Fibroblast of peridontal ligament (primary cell): ENCODE measurements around the gene SOCS3.

Experiments used
- DNase-seq: peaks from one replicate; pipeline ENCODE4 v3.0.0-alpha.2; 2010; ENCODE audit errors: extremely low read depth

Gene SOCS3

DNA sequence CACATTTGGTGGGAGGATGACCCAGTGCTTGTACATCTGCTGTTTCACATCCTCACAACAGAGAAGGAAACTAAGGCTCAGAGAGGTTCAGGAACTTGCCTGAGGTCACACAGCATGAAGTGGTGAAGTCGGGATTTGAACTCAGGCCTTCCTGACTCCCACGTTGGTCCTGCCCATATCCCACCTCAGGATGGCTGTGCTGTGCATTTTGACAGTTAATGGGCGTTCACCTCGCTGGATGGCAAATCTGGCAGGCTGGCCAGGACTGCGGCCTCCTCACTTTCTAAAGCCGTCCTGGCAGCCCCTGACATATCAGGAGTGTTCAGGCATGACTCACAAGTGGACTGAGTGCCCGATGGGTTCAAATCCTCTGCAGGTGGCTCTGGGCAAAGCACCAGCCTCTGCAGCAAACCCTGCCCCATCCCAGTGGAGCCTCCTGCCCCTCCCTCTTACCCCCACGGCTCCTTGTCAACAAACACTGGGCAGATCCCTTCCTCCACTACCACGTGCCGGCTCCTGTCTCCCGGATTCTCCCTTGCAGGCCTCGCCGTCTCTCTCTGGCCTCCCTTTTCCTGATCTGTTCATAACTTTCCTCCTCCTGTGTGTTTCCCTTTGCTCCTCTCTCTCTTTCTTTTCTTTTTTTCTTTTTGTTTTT is 29.2 kb downstream of the SOCS3 start:
- DNase-seq = no peak

DNA sequence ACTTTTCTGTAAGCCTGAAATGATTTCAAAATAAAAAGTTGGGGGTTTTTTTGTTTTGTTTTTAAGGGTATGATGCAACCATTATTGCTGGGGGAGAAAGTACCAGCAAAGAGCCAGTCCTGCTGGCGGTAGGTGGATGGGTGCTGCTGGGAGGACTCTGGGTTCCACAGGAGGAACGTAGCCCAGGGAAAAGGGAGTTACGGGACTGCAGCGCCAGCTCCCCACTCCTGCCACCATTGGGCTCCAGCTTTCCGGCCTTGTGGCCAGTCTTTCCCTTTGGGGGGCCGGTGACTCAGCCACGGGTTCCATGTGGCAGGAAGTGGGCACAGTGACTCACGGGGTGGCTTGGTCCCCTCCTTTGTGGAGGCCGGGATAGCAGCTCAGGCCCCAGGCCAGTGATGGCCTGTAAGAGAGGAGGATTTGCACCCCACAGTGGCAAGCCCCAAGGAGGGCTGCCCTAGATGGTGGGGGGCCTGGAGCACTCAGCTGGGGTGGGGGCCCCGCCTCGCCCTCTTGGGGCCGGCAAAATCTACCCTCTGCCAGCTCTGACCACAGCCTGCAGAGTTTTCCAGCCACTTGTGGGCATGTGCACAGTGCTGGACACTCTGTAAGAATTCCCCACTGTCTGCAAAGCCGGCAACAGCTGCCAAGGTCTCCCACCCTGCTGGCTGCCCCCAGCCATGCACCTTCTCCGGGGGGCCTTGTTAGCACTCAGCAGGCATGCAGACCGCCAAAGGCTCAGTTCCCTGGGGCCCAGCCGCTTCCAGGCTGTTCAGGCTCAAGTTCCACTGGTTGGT is 30.4 kb downstream of the SOCS3 start:
- DNase-seq = peak; percentile 71

DNA sequence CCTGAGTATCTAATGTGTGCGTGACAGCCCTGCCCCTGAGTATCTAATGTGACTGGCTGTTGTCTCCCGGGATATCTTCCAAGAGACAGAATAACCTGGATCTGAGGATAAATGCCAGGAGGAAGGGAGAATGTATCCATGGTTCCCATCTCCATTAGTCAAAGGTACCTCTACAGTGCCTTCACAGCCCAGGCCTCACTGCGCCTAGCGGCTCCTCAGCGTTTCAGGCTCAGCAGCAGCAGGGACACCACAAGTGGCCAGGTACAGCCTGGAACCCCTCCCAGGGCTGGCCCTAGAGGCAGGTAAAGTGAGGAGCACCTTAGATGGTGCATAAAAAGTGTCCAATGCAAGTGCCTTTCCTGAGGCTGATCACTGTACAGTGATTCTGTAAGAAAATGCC is 32.0 kb downstream of the SOCS3 start:
- no peak for DNase-seq

DNA sequence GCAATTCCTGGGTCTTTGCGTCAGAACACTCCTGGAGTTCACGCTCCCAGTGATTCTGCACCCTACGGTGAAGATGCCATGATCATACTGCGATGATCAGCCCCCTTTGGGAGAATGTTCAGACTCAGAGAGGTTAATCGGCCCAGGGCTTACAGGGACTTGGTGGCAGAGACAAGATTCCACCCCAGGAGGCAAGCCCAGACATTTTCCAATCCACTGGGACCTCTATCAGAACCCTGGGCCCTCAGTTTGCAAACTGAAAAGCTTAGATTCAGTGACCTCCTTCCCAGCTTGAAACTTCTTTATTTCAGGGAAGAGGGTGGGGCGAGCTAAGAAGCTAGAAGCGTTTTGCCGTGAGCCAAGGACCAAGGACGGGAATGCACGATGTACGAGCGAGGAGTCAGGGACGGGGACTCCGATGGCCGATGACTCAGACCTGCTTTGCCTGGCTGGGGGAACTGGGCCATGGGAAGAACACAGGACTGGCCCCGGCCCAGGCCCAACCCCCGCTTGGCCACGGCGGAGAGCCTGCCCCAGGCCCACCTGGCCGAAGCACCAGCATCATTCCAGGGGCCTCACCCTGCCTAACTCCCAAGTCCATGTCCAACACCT is 34.7 kb downstream of the SOCS3 start:
- no peak for DNase-seq

DNA sequence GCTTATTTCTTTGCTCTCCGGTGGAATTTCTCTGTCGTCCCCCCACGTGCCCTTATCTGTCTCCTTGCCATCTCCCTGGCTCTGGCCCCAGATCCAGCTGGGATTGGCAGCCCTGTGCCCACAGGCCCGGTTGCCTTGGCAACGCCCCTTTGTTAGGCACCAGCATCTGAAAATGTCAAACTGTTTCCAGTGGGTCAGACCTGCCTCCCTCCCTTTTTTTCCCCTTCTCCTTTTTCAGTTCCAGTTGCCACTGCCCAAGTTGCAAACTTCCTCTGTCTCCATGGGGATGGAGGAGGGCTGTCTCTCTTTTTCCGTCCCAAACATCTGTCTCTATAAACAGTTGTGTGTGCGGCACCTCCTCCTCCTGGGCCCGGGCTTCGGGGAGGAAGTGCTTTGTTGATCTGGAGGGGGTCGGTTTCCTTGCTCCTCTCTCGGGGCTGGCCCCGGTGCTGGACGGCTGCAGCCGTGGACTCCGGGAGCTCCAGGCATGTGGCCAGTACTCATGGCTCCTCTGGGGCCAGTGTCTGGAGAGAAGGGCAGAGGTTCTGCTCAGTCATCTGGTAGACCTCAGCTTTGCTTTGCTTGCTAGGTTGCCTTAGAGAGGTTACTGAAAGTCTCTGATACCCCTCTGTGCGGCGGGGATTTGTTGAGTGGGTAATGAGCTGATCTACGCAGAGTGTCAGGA is 35.3 kb downstream of the SOCS3 start:
- peak; percentile 95 for DNase-seq

DNA sequence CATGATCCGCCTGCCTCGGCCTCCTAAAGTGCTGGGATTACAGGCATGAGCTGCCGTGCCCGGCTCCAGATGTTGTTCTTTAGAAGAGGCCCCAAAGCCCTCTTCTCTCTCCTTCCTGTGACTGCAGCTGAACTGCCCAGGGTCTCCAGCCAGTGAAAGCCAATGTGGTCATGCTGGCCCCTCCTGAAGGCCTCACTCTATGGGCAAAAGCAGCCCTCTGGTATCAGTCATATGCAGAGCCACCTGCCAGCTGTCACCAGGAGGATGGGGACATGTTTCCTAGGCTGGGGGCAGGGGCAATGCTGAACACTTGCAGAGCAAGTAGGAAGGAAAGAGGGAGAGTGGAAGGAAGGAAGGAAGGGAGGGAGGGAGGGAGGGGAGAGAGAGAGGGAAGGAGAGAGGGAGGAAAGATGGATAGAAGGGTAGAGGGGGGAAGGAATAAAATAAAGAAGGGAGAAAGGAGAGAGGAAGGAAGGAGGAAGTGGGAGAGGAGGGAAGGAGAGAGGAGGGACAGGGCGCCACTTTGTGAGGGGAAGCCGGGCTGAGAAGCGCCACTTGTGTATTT is 36.0 kb downstream of the SOCS3 start:
- no peak for DNase-seq

DNA sequence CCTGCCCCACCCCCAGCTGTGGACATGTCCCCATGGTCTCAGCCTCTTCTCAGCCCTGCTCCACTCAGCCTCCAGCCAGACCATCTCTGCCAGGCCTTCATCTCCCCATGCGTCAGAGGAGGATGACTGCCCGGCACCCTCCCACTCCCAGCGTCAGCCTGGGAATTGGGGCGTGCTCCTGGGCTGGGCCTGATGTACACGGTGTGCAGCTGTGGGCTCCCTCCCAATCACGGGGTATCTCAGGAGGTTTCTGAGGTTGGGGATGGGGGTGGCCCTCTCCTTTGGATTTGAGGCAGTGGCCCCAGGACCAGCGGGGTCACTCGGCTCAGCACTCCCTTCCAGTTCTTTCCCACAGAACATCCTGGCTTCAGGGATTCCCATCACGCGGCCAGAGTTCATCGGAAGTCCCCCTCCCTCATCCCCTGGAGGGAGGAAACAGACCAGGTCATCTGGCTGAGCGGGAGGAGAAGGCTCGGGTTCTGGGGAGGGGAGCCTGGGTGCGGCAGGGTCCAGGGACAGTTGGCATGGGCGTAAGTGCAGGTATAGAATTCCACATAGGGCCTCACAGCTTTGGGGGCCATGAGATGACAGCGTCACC is 36.9 kb downstream of the SOCS3 start:
- no peak for DNase-seq

DNA sequence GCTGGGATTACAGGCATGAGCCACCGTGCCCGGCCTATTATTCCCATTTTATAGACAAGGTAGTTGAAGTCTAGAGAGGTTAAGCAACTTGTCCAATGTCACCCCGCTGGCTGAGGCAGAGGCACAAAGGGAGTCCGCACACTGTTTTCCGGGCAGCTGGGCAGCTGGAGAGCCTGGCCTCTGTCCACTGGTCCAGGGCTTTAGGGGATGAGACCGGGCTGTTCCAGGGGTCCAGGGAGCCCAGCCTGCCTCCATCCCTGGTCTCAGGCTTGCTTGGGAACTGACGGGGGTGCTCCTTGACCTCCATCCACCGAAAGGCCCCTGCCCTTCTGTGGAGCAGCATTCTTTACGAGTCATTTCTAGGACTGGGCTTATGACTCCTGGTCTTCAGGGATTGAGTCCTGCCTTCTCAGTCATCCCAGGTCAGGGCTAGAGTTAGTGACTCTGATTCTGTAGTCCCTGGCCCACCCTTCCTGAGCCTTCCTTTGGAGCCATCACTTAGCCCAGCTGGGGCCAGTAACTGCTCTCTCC is 37.5 kb downstream of the SOCS3 start:
- DNase-seq = no peak

DNA sequence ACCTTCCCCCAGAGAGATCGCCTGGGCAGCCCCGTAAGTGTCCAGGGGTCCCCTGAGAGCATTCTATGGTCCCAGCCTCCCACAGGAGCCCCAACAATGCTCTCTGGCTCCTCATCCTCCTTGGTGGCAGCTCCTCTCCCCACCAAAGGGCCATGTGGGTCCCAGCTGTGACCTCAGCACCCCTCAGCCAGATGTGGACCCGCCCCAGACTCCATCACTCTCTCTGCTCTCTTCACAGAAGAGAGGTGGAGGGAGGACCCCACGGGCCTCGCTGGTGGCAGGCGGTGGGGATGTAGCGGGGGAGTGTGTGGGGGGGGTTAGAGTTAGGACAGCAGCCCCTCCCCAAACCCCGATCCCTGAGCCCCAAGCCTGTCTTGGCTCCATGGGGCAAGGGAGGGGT is 41.0 kb downstream of the SOCS3 start:
- DNase-seq = no peak

DNA sequence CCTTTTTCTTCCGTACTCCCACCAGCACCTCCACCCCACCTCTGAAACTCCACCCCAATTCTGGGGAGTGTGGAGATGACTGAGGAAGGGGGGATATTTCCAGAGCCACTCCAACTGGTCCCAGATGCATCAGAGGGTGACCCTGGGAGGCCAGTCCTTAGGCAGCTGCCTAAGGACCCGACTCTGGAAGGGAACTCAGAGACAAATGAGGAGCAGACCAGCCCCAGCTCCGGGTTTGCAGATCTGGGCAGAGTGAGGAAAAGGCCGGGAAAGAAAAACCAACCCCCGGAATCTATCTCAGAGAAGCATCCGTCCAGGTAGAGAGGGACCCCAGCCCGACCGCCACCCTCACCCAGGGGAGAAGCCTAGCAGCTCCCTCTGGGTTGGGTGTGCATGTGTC is 41.5 kb downstream of the SOCS3 start:
- DNase-seq = no peak

DNA sequence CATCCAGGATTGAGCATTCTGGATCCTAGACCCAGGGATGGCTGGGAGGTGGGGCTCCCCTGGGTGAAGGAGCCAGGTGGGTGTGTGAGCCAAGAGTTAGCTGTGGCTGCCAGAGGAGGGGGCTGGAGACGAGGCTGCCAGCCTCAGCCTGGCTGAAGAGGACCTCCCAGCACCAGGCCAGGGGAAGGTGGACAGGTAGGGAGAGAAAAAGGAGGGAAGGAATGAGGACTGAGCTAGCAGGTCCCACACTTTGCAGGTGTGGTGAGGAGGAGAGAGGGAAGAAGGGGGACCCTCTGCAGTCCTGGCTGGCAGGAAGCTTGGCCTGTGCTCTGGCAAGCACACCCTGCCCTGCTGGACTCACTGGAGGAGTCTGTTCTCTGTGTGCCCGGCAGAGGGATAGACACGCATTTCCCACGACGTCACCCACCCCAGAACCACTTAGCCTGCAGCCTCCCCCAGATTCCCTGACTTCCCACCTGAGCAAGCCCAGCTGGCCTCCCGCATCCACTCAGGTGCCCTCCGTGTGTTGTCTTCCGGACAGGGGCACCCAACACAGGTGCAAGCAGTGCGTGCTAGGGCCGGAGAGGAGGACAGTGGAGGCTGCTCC is 42.0 kb downstream of the SOCS3 start:
- no peak for DNase-seq

DNA sequence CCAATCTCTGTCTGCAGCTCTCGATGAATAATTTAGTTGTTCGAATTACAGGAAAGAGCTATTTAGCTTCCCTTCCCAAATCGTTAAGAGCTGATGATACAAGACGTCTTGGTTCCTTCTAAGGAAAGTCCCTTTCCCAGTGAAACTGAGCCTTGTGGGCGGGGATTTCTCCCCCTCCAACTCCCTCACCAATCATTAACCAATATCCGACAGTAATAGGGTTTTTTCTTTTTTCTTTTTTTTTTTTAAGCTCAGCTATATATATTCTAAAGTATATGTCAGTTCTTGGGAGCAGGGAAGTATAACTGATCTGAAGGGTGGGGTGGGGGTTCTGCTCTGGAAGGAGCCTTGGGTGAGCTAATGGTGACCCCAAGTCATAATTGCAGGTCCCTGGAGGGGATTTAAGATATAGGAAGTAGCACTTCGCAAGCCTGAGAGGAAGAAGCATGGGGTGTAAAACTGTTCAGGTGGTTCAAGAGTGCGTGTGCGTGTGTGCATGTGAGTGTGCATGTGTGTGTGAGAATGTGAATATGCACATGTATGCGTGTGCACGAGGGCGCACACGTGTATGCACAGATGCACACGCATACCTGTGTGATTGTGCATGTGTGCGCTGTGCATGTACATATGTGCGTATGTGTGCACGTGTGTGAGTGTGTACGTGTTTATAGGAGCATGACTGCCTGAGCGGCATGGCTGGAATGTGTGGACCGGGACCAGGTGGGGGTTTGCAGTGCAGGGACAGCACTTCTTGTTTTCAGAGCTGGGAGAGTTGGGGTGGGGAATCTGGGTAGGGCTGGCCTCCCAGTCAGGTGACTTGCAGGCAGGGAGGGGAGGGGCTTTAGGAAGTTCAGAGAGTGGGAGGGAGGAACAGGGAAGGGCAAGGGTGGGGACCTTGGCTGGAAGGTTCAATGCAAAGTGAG is 42.7 kb downstream of the SOCS3 start:
- peak; percentile 68 for DNase-seq

DNA sequence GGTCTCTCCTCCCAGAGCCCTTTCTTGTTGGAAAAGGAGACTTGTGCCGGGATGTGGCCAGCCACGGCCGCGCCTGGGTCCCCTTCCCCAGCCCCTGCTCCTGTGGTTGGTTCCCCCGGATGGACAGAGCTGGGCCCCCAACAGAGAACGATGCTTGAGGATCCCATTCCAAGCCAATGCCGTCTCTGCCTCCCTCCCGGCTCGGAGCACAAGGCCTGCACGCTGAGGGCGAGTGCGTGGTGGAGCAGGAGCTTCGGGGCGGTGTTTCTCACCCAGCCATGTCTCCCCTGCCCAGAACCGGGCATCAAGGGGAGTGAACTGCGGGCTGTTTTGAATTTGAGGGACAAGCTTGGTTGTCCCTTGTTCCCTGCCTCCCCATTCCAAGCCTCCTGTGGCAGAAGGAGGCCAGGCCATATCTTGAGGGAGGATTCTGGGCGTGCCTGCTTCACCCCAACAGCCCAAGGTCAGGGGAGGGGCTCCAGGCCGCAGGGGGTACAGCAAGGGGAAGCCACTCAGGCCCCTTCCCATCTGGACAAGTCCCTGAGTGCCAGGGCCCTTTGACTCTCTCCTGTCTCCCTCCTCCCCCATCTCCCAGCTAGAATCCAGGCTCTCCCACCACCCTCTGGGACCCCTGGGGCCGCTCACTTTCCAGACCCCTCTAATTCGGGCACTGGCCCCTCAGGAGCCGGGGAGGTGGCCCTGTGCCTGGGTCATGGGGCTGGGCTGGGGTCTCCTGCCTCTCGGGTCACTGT is 43.6 kb downstream of the SOCS3 start:
- DNase-seq = no peak

DNA sequence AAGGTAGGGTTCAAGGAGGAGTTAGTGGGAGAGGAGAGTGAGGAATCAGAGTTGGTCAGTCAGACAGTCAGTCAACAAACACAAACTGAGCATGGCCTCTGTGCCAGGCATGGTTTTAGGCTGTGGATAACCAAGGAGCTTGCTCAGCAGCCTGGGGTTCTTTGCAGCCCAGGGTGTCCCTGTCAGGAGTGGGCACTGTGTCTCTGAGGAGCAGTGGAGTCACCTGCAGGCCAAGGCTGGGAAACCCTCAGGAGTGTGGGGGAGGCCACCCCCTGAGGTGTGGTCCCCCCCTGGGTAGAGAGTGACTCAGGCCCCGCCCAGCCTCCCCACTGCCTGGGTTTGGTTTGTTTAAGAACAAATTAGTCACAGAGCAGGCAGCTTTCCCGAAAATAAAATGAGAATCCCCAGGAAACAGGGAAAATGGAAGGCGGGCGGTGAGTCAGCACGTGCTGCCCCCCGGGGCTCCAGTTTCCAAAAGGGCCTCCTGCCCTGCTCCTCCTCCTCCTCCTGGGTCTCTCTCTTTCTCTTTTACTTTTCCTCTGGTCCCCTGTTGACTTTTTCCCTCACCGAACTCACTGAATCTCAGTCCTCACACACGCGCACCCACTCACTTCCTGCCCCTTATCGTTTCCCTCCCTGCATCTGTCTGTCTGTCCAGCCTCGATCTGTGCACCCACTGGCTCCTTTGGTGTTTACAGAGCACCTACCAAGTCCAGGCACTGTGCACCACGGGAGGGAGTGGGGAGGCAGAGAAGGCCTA is 44.3 kb downstream of the SOCS3 start:
- peak; percentile 95 for DNase-seq

DNA sequence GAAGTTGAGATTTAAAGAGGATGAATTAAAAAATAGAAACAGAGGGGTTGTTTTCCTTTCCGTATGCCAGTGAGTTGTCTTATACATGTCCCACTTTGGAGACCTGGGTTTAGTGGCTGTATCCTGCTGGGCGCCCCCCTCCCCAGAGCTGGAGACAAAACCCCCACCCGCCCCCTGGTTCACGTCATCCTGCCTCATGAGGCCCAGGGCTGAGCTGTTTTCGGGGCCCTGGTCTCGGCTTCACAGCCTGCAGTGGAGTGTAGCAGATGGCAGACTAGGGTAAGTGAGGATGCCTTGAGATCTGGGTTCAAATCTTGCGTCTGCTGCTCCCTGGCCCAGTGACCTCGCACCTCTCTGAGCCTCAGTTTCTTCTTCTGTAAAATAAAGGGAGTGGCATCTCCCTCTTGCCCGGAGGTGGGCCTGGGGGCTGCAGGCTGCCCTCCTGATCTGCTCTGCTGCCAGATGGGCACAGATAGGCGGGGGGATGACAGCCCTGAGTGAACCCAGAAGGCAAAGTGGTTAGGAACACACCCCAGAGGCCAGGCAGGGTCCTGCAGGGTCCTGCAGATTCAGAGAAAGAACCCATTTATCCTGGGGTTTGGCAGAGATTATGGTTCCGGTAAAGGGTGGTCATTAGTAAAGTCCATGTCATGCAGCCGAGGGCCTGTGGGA is 45.1 kb downstream of the SOCS3 start:
- DNase-seq = no peak

DNA sequence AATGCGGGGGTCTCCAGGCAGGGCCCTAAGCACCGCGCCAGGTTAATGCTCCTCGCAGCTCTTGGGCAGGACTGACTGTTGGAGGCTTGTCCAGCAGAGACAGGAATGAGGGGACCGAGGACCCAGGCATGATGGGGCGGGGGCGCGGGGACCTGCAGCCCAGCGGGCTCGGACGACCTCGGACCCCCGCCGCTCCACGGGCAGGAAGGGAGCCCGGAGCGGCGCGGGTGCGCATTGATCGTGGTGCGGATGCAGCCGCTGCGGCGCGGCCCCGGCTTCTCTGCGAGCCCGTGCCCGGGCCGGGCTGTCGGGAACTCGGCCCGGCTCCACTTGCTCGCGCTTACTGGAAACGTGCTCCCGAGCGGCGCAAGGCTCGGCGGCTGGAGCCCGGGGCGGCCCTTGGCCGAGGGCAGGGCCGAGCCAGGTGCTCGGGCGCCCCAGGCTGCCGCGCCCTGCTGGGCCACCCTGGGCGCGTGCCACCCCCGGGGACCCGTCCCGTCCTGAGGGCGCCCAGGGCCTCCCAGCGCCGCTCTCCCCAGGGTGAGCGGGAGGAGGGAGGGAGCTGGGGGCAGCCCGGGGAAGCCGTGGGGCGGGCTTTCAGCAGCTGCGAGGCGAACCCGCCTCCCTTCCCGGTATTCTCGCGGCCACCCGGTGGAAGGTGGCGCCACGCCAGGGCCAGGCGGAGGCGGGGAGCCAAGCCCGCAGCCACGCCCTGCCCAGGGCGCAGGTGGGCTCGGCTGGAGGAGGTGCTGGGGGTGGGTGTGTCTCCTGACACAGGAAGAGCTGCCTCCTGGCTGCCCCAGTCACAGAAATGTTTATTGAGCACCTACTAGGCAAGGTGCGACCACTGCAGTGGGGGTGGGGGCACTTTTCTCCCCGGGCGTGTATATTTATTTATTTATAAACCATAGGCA is 45.9 kb downstream of the SOCS3 start:
- peak; percentile 48 for DNase-seq
